Measurements from ENCODE around the gene FBXO42.
"Not testable (repeated sequence)": the region's sequence is repeated elsewhere in the genome, so short reads cannot be mapped to it uniquely, and the experiment has no call there.

The FBXO42 gene

DNA sequence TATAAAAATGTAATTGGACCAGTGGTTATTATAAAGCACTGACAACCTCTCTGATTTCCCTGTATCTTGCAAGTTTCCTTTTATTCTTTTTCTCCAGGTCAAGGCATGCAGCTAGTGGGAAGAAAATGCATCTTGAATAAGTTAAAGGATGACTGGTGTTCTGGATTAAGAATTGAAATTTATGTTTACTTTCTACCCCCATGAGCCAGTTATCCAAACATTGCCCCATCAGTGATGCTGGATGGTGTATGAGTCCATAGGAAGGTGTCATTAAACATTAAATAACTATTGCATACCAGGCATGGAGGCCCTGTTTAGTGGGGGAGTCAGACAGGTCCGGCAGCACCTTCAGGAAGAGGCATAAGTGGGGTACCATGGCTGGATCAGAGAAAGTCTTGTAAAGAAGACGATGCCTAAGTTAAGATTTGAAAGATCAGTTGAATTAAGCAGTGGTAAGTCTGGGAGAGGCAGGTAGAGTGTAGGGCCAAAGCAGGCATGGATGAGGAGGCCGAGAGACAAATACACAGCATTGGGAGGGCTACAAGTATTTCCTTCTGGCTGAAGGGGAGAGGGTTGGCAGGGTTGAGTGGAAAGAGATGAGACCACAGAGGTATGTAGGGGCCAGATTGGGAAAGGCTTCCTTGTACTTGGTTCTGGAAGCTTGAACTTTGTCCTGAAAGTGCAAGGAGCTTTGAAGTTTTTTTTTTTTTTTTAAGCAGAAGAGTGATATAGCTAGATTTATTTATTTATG, 20.4 kb upstream of the FBXO42 start:
- no peak for DNase-seq (ENCODE audit: low read depth in 2 of 2)

DNA sequence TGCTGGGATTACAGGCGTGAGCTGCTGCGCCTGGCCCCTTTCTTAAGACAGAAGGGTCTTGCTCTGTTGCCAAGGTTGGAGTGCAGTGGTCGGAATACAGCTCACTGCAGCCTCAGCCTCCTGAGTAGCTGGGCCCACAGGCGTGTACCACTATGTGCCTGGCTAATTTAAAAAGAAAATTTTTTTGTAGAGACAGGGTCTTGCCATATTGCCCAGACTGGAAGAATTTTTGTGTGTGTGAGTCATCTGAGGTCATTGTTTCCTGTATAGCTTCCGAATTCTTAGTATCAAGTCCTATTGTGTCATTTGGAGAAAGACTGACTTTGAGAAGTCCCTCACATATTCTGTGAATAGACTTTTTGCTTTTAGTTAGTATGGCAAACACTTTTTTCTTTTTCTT, 19.4 kb upstream of the FBXO42 start:
- DNase-seq (ENCODE audit: low read depth in 2 of 2) = no peak

DNA sequence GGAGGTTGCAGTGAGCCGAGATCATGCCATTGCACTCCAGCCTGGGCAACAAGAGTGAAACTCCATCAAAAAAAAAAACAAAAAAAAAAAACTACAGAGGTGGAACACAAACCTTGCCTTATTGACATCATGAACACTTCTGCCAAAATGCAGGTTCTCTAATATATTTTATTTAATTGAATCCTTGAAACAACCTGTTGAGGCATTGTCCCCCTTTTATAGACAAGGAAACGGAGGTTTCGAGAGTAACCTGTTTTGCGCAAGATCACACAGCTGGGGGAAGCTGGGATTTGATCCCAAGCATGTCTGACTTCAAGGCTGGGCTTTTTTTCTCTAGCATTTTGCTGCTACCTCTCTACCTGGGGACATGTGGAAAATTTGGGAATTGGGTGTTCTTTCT, 17.5 kb upstream of the FBXO42 start:
- DNase-seq (ENCODE audit: low read depth in 2 of 2) = no peak

DNA sequence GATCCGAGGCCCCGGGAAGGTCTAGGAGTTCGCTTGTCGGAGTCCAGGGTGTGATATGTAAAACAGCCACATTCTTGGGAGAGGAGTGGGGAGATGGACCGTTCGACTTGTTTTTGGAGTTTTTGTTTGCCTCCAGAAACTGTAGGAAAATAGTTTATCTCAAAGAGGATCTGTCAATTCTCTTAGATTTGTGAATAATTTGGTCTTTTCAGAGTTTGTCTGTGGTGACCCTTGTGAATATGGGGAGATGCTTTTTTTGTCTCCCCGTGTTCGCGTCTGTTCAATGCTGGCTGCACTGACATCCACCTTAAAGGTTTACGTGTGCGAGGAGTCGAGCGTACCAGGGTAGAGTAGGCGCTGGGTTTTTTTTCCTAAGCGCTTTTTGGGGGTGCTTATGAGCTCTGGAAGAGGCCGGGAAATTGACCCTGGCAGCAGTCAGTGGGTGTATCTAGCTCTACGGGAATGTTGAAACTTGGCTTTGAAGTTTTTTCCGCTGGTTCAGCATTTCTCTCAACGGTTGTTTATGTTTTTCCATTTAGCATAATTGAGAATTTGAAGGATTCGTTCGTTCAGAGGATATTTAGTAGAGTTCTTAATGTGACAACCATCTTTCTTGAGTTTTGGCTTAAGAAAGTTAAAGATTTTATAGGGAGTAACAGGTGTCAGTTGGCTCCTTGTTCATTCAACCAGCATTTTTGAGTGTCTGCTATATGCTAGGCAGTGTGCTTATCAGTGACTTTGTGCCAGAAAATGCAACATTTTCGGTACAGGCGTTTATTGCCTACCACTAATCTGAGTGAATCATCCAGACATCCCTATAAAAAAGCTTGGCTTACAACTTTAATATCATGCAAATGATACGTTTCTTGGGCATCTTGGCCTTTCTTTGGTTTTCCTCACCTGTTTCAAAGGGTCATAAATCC, 15.9 kb upstream of the FBXO42 start:
- DNase-seq (ENCODE audit: low read depth in 2 of 2) = no peak

DNA sequence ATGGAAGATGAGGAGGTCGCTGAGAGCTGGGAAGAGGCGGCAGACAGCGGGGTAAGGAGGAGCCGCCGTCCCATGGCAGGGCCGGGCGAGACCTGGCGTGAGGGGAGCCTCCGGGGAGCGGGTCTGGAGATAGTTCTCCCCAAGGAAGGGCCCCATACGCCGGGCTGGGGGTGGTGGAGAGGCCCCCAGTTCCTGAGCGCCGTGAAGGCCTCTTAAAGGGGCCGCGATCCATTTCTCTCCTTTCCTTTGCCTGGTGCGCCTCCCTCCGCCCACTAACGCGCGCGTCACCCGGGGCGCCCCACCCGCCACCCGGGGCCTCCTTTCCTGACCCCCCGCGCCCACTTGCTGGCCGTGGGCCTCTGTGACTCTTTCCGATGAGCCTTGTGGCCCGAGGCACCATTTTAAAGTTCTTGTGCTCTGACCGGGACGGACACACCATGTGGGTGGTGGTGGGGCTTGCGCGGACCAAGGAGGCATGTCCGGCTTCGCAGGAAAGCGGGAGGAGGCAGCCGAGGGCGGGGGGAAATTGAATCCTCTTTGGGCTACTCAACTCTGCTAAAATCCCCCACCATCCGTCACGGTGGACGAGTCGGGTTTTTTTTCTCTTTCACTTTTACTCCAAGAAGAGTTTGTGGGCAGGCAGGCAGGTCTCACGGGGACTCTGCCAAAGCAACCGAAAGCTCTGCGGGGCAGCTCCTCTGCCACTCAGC, 15.1 kb upstream of the FBXO42 start:
- peak; percentile 78 to 85 for DNase-seq (ENCODE audit: low read depth in 2 of 2)

DNA sequence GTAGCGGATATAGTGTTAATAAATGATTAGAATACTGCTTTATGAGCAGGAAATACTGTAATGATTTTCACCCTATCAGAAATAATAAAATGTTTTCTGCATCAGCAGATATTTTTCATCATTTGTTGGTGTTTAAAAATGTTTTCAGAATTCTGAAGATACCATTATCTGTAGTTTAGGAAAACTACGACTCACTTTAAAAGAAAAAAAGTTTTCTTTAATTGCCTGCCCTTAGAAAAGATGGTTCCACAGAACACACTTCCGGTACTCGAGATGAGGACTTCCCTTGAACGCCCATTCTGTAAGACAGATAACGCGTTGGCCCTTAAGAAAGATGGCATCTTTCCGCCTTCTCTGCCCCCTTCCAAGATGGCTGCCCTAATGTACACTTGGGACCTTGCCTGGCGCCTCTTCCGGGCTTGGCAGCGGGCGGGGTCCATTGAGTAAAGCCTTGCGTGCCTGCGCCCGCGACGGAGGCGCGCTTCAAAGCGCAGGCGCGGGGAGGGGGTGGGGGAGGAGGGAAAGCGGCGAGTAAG, 14.5 kb upstream of the FBXO42 start, which contains the start of gene SZRD1:
Gene SZRD1, plus strand, starts transcription at position 521 of the 536 bp plus-strand sequence. CDS start 16 bp downstream, outside the sequence.
- peak; percentile 95 for DNase-seq (ENCODE audit: low read depth in 2 of 2)

DNA sequence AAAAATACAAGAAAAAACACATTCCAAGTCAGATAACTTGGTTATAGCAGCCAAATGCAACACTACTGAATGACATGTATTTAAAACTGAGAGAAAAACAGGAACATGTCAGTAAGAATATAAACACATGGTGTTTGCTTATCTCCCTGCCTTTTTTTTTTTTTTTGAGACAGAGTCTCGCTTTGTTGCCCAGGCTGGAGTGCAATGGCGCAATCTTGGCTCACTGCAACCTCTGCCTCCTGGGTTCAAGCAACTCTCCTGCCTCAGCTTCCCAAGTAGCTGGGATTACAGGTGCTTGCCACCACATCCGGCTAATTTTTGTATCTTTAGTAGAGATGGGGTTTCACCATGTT, 12.8 kb upstream of the FBXO42 start:
- not testable (repeated sequence) for DNase-seq (ENCODE audit: low read depth in 2 of 2)

DNA sequence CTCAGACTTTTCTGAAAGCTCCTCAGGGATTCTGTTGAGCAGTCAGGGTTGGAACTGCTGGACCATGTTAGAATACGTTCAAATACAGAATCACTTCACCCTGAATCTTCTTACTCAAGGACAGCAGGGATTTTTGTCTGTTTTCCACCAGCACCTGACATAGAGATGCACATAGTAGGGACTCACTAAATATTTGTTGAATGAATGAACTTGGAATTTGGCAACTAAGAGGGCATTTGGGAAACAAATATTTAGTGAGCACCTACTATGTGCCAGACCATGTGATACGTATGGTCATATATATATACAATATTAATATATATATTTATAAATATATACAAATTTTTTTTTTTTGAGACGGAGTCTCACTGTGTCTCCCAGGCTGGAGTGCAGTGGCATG, 4.6 kb upstream of the FBXO42 start:
- DNase-seq (ENCODE audit: low read depth in 2 of 2) = no peak

DNA sequence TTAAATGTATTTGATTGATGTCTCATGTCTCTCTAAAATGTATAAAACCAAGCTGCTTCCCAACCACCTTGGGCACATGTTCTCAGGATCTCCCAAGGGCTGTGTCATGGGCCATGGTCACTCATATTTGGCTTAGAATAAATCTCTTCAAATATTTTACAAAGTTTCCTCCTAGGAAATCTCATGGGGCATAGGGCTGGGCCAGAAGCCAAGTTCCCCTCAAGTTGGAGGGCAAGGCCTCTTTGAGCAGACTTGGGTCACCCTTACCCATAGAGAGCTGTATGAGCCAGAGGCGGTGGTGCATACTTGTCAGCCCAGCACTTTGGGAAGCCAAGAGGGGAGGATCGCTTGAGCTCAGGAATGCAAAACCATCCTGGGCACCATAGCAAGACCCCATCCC, 2.3 kb upstream of the FBXO42 start:
- DNase-seq (ENCODE audit: low read depth in 2 of 2) = no peak

DNA sequence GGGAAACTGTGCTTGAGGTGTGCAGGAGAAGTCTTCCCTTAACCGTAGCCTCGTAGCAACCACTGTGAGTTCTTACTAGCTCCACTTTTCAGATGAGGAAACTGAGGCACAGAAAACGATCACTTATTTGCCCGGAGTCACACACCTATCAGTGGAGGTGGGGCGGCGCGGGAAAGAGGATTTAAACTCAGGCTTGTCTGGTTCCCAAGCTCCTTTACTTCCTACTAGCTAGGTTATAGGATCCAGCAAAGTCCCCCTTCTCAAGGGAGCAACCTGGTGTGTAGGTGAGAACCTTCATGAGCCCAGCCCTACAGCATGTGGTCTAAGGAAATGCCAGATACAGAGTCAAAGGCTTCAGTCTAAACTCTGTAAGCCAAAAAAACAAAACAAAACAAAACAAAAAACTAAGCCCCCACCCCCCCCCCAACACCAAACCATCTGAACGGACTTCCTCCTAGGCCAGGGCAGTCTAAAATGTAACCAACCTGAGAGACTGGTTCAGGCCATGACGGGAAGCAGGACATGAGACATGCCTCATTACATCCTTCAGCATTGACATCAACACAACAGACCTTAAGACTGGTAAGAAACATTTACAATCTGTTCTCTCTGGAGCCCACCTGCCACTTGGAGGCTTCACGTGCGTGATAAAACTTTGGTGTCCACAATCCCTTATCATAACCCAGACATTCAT, 709 bp upstream of the FBXO42 start:
- DNase-seq (ENCODE audit: low read depth in 2 of 2) = no peak

DNA sequence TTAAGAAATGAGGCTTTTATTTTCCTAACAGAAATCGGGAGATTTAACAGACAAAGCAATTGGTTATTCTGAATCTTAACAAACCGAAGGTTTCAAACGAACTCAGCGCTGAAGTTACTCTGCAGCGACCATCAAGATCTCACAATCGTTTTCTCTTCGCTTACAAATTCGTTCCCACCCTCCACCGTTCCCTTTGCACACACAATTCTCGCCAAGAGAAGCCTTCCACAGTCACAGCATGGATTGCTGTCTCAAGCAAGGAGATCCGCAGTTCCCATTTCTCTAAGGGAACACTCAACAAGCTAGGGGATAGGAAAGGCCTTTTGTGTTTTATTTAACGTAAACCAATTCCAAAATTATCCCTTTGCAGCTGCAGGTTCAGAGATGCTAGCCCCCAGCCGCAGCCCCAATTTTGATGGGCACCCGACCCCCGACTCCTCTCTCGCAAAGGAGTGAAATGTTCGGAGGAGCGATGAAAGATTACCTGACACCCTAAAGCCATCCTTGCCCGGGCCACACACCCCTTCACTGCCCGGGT, 755 bp downstream of the FBXO42 start:
- DNase-seq (ENCODE audit: low read depth in 2 of 2) = no peak

DNA sequence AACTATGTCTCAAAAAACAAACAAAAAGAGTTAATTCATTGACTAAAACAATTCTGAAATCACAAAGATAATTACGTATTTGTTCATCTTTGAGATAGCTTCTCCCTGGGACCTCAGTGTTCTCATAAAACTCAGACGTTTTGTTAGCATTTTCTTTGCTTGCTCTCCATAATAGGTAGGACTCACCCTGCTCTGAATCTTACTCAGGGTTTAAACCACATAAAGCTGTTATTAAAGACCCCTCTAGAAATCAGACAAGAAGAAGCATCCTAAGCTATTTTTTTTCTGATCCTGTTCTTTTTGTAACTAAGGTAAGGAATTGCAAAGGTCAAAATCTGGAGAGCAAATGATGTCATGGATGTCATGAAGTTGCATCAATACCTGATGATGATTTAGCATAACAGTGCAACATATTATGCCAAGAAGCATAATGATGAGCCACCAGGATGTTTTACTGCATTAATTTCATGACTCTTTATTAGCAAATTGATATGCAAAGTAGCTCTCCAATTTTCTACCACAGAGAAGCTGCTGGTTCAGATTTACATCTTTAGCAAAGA, 2.4 kb downstream of the FBXO42 start:
- DNase-seq (ENCODE audit: low read depth in 2 of 2) = no peak

DNA sequence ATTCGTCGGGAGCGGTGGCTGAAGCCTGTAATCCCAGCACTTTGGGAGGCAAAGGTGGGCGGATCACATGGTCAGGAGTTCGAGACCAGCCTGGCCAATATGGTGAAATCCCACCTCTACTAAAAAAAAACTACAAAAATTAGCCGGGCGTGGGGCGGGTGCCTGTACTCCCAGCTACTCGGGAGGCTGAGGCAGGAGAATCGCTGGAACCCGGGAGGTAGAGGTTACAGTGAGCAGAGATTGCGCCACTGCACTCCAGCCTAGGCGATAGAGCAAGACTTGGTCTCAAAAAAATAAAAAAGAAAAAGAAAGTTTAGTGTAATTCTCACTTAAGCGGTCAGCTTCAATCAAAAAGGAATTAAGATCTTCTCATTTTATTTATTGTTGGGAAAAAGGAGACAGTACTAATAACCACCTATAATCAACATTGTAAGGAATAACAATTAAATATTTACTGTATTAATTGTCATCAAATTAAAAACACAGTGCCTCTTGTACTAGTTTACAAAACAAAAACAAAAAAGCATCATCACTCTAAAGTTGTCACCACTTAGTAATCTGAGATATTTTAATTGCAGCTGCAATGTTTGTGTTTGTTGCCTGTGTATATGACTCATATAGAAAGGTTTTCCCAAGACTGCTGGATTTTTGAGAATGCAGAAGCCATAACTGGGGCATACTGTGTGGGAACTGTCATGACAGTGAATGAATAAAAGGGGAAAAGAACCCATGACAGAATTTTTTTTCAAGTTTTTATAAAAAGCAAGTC, 3.7 kb downstream of the FBXO42 start:
- DNase-seq (ENCODE audit: low read depth in 2 of 2) = no peak

DNA sequence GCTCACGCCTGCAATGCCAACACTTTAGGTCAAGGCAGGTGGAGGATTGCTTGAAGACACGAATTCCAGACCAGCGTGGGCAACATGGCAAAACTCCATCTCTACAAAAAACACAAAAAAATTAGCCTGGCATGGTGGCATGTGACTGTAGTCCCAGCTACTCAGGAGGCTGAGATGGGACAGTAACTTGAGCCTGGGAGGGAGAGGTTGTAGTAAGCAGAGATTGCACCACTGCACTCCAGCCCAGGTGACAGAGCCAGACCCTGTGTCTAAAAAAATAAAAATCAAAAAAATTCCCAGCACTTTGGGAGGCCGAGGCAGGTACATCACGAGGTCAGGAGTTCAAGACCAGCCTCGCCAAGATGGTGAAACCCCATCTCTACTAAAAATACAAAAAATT, 9.0 kb downstream of the FBXO42 start:
- not testable (repeated sequence) for DNase-seq (ENCODE audit: low read depth in 2 of 2)

DNA sequence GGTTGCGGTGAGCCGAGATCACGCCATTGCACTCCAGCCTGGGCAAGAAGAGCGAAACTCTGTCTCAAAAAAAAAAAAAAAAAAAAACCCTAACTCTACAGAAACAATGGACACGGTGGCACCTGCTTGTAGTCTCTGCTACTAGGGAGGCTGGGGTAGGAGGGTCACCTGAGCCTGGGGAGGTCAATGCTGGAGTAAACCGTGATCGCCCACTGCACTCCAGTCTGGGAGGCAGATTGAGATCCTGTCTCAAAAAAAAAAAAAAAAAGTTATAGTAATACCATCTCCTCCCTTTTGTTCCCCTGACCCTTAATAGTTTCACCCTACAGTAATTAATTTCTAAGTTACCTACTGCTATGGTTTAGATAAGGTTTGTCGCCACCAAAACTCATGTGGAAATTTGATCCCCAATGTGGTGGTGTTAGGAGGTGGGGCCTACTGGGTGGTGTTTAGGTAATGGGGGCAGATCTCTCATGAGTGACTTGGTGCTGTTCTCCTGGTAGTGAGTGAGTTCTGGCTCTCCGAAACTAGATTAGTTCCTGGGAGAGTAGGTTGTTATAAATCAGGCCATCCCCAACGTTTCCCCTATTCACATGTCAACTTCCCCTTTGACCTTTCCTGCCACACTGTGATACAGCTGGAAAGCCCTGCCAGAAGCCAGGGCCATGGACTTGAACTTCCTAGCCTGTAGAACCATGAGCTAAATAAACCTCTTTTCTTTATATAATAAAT, 9.8 kb downstream of the FBXO42 start:
- no peak for DNase-seq (ENCODE audit: low read depth in 2 of 2)

DNA sequence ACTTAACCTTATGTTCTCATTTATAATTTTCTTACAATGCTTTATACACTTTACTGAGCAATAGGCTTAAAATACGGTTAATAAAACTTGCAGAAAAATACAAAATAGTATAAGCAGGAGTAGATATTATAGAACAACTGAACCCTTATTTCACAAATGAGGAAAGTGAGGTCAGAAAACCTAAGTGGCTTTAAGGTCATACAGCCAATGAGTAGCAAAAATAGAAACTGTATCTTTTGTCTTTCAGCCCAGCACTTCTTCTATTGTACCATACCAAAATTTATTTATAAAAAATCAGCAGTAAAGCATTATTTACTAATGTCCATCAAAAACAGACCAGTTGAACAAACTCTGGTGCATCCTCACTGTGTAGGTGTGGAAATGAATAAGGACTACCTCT, 11.6 kb downstream of the FBXO42 start:
- DNase-seq (ENCODE audit: low read depth in 2 of 2) = no peak

DNA sequence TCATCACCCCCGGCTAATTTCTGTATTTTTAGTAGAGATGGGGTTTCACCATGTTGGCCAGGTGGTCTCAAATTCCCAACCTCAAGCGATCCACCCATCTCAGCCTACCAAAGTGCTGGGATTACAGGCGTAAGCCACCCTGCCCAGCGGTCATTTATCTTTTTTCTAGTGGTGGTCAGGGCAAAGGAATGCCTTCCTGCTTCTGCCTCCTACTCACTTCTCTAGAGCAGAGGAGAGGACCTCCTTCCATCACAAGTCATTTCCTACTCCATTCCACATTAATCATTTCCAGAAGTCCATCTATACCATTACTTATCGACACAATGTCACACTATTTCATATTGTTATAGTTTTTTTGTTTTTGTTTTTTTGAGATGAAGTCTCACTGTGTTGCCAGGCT, 13.3 kb downstream of the FBXO42 start:
- DNase-seq (ENCODE audit: low read depth in 2 of 2) = no peak

DNA sequence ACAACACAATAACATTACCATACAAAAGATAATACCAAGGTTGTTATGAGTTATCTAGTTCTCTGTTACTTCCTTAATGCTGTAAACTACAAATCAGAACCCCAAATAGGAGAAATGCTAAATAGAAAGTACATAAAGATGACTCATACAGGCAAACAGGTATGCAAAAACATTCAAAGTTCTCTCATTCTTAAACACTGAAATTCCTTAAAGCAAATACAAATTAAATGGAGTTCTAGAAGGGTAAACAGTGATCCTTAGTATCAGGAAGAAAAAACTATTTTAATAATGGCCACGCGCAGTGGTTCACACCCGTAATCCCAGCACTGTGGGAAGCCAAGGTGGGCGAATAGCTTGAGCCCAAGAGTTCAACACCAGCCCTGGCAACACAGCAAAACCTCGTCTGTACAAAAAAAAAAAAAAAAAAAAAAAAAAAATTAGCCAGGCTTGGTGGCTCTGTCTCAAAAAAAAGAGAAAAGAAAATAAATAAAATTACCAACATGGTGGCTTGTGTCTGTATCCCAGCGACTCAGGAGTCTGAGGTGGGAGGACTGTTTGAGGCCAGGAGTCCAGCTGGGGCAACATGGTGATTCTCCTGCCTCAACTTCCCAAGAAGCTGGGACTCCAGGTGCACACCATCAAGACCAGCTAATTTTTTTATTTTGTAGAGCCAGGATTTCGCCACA, 17.5 kb downstream of the FBXO42 start:
- no peak for DNase-seq (ENCODE audit: low read depth in 2 of 2)
